ENCODE measurements around the gene CTTN. TPM values are rescaled to one million over a fixed set of nuclear protein-coding genes. Genes with fewer than 3 reads are reported as not detected.

The CTTN gene
- total RNA-seq, 4 donors from 2014 or later = 261 to 536 (median 402) TPM

DNA sequence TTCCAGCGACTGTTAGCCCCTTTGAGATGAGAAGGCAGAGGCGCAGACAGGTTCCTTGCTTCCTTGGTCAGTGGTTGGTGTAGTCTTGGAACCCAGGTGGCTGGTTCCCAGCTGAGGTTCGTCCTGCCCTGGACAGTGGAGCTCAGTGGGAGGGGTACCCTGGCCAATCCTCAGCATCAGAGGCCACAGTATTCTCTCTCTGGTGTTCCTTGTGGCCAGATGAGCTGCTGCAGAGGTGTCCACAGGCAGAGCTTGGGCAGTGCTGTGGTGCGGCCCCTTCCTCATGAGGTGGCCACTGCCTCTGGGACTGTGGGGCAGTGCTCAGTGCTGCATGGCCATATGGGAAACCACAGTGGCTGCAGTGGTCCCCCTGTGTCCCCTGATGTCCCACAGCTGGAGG is 61.8 kb downstream of the CTTN start:
- H3K36me3 ChIP-seq = no peaks in the 10 kb centered on the region
- no peaks in the 10 kb centered on the region for H3K4me1 ChIP-seq
- TF ChIP-seq POLR2A (IDR thresholded peaks at IDR 0.05) = no peak
- TF ChIP-seq, protein P1, sequence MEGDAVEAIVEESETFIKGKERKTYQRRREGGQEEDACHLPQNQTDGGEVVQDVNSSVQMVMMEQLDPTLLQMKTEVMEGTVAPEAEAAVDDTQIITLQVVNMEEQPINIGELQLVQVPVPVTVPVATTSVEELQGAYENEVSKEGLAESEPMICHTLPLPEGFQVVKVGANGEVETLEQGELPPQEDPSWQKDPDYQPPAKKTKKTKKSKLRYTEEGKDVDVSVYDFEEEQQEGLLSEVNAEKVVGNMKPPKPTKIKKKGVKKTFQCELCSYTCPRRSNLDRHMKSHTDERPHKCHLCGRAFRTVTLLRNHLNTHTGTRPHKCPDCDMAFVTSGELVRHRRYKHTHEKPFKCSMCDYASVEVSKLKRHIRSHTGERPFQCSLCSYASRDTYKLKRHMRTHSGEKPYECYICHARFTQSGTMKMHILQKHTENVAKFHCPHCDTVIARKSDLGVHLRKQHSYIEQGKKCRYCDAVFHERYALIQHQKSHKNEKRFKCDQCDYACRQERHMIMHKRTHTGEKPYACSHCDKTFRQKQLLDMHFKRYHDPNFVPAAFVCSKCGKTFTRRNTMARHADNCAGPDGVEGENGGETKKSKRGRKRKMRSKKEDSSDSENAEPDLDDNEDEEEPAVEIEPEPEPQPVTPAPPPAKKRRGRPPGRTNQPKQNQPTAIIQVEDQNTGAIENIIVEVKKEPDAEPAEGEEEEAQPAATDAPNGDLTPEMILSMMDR (IDR thresholded peaks at IDR 0.05) = no peak
- H3K9me3 ChIP-seq = no peaks in the 10 kb centered on the region
- no peak overlapping the region for H3K4me3 ChIP-seq
- H3K27ac ChIP-seq = no peak overlapping the region
- no peaks in the 10 kb centered on the region for H3K27me3 ChIP-seq
- DNase-seq = no peak

DNA sequence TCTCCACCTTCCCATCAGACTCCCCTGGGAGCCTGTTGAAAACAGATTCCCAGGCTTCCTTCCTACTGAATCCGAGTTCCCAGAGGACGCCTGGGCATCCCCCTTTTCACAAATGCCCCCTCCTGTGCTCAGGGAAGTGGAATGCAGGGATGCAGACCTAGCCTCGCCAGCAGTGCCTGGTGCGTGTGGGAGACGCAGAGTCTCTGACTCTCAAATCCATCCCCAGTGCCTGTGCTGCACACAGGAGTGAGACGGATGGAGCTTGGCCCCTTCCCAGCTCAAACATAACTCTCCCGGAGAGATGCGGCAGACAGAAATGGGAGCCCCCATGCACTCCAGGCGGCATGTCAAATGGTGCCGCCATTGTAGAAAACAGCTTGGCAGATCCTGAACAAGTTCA is 62.6 kb downstream of the CTTN start:
- Histone ChIP-seq H3K36me3 (no peaks in the 10 kb centered on the region), H3K9me3 (no peaks in the 10 kb centered on the region), H3K4me1 (no peaks in the 10 kb centered on the region), H3K27ac (no peak overlapping the region), H3K4me3 (no peak overlapping the region), H3K27me3 (no peaks in the 10 kb centered on the region)
- TF ChIP-seq, protein P1 (IDR thresholded peaks at IDR 0.05) = no peak
- no peak for TF ChIP-seq POLR2A (IDR thresholded peaks at IDR 0.05)
- no peak for DNase-seq

- no peak overlapping the region for H3K4me3 ChIP-seq
- H3K27ac ChIP-seq = no peak overlapping the region
- H3K9me3 ChIP-seq = no peaks in the 10 kb centered on the region
- no peak for DNase-seq
- H3K36me3 ChIP-seq = no peaks in the 10 kb centered on the region
- TF ChIP-seq POLR2A (IDR thresholded peaks at IDR 0.05) = no peak
- TF ChIP-seq, protein P1 (IDR thresholded peaks at IDR 0.05) = no peak
- no peaks in the 10 kb centered on the region for H3K4me1 ChIP-seq
- no peaks in the 10 kb centered on the region for H3K27me3 ChIP-seq
Measured at GRCh38 chr11:70462818-70463477, 64.6 kb downstream of the CTTN start.

DNA sequence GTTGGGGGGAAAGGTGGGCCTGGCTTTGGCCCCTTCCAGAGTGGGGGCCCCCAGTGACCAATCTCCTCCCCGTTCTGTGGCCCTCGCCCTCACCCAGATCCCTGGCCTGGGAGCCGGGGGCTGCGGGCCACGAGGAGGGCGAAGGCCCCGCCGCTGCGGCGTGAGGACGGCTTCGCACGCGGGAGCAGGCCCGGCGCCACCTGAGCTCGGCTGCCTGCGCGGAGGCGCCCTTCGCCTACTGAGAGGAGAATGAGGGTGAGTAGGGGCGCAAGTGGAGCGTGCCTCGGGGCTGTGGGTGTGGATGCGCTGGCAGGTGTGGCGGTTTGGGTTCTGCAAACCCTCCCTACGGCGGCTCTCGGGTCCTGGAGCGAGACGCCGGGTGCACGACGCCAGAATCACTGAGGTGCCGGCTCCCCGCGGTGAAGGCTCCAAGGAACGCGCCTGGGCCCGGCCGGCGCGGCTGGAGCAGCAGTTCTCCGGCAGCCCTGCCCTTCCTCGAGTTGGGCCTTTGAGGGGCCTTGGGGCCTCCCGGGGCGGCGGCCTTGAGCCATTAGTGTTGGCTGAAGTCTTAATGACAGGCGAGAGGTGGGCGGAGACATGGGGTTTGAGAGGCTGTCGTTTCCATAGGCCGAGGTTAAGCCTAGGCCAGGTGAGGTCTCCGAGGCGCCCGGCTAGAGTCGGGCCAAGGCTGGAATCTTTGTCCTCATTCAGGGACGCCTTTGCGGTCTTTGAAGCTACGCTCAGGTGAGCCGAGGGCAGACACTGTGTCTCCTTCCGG is 65.3 kb downstream of the CTTN start:
- Histone ChIP-seq H3K9me3 (no peaks in the 10 kb centered on the region), H3K27me3 (no peaks in the 10 kb centered on the region), H3K4me3 (no peak overlapping the region), H3K27ac (no peak overlapping the region), H3K36me3 (no peaks in the 10 kb centered on the region), H3K4me1 (no peaks in the 10 kb centered on the region)
- TF ChIP-seq POLR2A (IDR thresholded peaks at IDR 0.05) = no peak
- TF ChIP-seq, protein P1 (IDR thresholded peaks at IDR 0.05) = no peak
- DNase-seq = no peak

DNA sequence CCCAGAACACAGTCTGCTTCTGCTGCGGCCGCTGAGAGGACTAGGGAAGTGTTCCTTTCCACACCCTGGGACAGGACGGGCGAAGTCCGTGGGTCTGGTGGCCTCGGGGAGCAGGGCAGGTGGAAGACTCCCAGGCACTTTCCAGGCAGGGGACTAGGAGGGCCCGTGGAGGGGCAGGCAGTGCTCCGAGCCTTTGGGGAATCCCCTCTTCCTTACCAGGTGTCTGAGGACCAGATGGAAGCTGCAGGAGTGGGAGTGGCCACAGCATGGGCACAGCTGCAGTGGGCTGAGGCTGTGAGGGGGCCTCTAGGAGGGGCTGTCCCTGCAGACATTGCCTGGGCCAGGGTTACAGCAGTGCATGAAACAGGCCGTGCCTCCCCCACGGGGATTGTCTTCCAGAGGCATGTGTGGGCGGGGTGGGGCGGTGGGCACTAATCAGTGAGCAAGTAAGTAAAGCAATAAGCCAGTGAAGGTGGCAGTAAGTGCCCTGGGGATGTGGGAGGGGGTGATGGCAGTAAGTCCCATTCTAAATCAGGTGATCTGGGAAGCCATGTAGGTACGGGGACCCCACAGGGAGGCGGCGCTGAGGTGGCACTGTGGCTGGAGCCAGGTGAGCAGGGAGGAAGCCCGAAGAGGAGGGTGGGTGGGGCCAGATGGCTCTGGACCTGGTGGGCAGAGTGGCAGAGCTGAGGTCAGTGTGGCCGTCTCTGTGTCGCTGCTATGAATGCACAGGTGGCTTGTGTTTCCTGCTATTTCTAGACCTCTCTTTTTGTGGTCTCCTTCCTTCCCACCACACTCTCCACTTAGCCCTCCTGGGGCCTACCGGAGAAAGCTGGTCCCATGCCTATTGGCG is 66.4 kb downstream of the CTTN start:
- no peaks in the 10 kb centered on the region for H3K9me3 ChIP-seq
- no peaks in the 10 kb centered on the region for H3K27me3 ChIP-seq
- no peak overlapping the region for H3K27ac ChIP-seq
- peak in 1 of 3 donors; percentile 32 for DNase-seq
- no peaks in the 10 kb centered on the region for H3K4me1 ChIP-seq
- no peaks in the 10 kb centered on the region for H3K36me3 ChIP-seq
- no peak for TF ChIP-seq POLR2A (IDR thresholded peaks at IDR 0.05)
- TF ChIP-seq, protein P1 (IDR thresholded peaks at IDR 0.05) = no peak
- H3K4me3 ChIP-seq = no peak overlapping the region

Data from Peyer's patch (tissue), 4 donors.